ENCODE data around the gene LIMA1.

- no peak for TF ChIP-seq CTCF (IDR thresholded peaks at IDR 0.05; ENCODE audit: borderline replicate concordance, extremely low read depth, low read length, poor library complexity, severe bottlenecking)
- TF ChIP-seq EZH2 (IDR thresholded peaks at IDR 0.05; ENCODE audit: borderline replicate concordance, low read depth, low read length, severe bottlenecking), result no peak
Measured at GRCh38 chr12:50242751-50243191, 40.5 kb downstream of the LIMA1 start.

All from DND-41 (cell line).